HepG2 (cell line): ENCODE measurements around the gene BICRAL. TPM values are rescaled to one million over a fixed set of nuclear protein-coding genes. Genes with fewer than 3 reads are reported as not detected.
A peak's percentile ranks its signal among the peaks of the same experiment; 100 is the strongest.

Source experiments
- ATAC-seq: fragments of 200-7000 bp; cut with Tn5 transposase; 3 replicates; pipeline ENCODE4 v1.9.1; 2020; ENCODE audit warnings: mild to moderate bottlenecking, moderate library complexity
- BruUV-seq: library from RNA; stranded (reverse); fragments of 400-500 nt; replicated peaks from 2 replicates; lab custom pipeline; 2021; lab: Mats Ljungman, UMichigan
- CTCF ChIA-PET: fragments of 300-600 bp; formaldehyde crosslinking; extraction: SDS; loops from one replicate; lab custom pipeline; 2021; ENCODE audit warnings: low total read pairs, inconsistent platforms, low intra/inter-chr PET ratio; lab: Yijun Ruan, JAX
- POLR2A ChIA-PET: fragments of 350-600 bp; sonication (Branson Sonifier 250); formaldehyde crosslinking; loops from one replicate; lab custom pipeline; 2020; ENCODE audit warnings: antibody characterized with exemption, inconsistent platforms; lab: Yijun Ruan, JAX
- DNase-seq: peaks from one replicate; pipeline ENCODE4 v3.0.0-alpha.2; 2015; ENCODE audit warnings: low spot score
- FAIRE-seq: peaks from 3 replicates; lab custom pipeline; 2011; peaks lifted over from hg19 to GRCh38; lab: Jason Lieb, UNC
- H2AFZ ChIP-seq: one replicate; pipeline ENCODE4 v1.6.1; 2011; ENCODE audit warnings: low read length, inconsistent platforms
- H3K27ac ChIP-seq: fragments of 300-600 bp; 3 replicates; pipeline ENCODE4 v1.8.0; 2011; ENCODE audit warnings: mixed run types, mild to moderate bottlenecking, mixed read lengths, low read length, inconsistent platforms; ENCODE audit not compliant: insufficient read depth; ENCODE audit errors: extremely low read length
- H3K27me3 ChIP-seq, 2 experiments: fragments of 200-600 bp in 1 of 2; 2 replicates in 1 of 2; 3 replicates in 1 of 2; pipeline versions ENCODE4 v1.6.0 to v1.8.0; 2011; ENCODE audit warnings: low read length in 2 of 2, mild to moderate bottlenecking in 2 of 2, moderate library complexity in 2 of 2, inconsistent platforms in 1 of 2; ENCODE audit not compliant: insufficient read depth in 2 of 2, control insufficient read depth in 1 of 2
- H3K36me3 ChIP-seq, 2 experiments: fragments of 200-600 bp in 1 of 2; replicated peaks in 1 of 2; 2 replicates in 1 of 2; 3 replicates in 1 of 2; pipeline versions ENCODE4 v1.5.1 to v1.8.0; 2011; ENCODE audit warnings: low read length in 2 of 2, inconsistent platforms in 1 of 2; ENCODE audit not compliant: insufficient read depth in 2 of 2, control insufficient read depth in 1 of 2
- H3K4me1 ChIP-seq: 2 replicates; pipeline ENCODE4 v1.5.1; 2012; ENCODE audit warnings: low read length, inconsistent platforms; ENCODE audit not compliant: insufficient read depth
- H3K4me2 ChIP-seq: 2 replicates; pipeline ENCODE4 v1.6.0; 2011; ENCODE audit warnings: low read depth, low read length, inconsistent platforms
- H3K4me3 ChIP-seq, 3 experiments: fragments of 200-600 bp in 1 of 3; sonication (generic), shearing (Covaris generic) in 1 of 3; replicated peaks in 1 of 3; 2 replicates each; pipeline ENCODE4 v1.5.1; 2011 to 2016; ENCODE audit warnings: low read length in 3 of 3, inconsistent platforms in 2 of 3, low read depth in 2 of 3, mild to moderate bottlenecking in 2 of 3, control low read depth in 1 of 3, mixed read lengths in 1 of 3; ENCODE audit not compliant: insufficient read depth in 1 of 3
- H3K79me2 ChIP-seq: one replicate; pipeline ENCODE4 v1.6.1; 2011; ENCODE audit warnings: low read length, inconsistent platforms; ENCODE audit not compliant: insufficient read depth
- H3K9ac ChIP-seq: 2 replicates; pipeline ENCODE4 v1.6.0; 2011; ENCODE audit warnings: mild to moderate bottlenecking, low read depth, low read length, inconsistent platforms; ENCODE audit not compliant: insufficient read depth
- H3K9me3 ChIP-seq: 2 replicates; pipeline ENCODE4 v1.5.1; 2012; ENCODE audit warnings: mild to moderate bottlenecking, low read length
- H4K20me1 ChIP-seq: 2 replicates; pipeline ENCODE4 v1.6.0; 2011; ENCODE audit warnings: inconsistent platforms, mild to moderate bottlenecking, low read length, moderate library complexity; ENCODE audit not compliant: insufficient read depth
- EP300 ChIP-seq, 3 experiments: sonication (generic) in 1 of 3; formaldehyde crosslinking in 1 of 3; IDR thresholded peaks; 2 replicates each; pipeline versions ENCODE4 v1.5.1 to v1.6.1; 2011 to 2020; ENCODE audit warnings: low read depth in 2 of 3, low read length in 2 of 3, borderline replicate concordance in 1 of 3, improper control_type of control experiment in 1 of 3, mild to moderate bottlenecking in 1 of 3, missing genetic modification reagents in 1 of 3, moderate library complexity in 1 of 3
- FOXO4 ChIP-seq: sonication (generic); formaldehyde crosslinking; conservative IDR thresholded peaks from 2 replicates; pipeline ENCODE4 v1.8.1; 2023; ENCODE audit warnings: missing genetic modification reagents
- HCFC1 ChIP-seq: fragments of 150-350 bp; IDR thresholded peaks from 2 replicates; pipeline ENCODE4 v1.6.1; 2014; ENCODE audit warnings: low read depth, low read length
- KAT2B ChIP-seq: fragments of 150-350 bp; IDR thresholded peaks from 2 replicates; pipeline ENCODE4 v1.6.1; 2014; ENCODE audit warnings: low read depth, low read length, borderline replicate concordance
- RELA ChIP-seq: sonication (generic); formaldehyde crosslinking; IDR thresholded peaks from 2 replicates; pipeline ENCODE4 v1.4.0; 2020; ENCODE audit warnings: missing genetic modification reagents
- ZNF570 ChIP-seq: sonication (generic); formaldehyde crosslinking; IDR thresholded peaks from 2 replicates; pipeline ENCODE4 v1.4.0; 2020; ENCODE audit warnings: mild to moderate bottlenecking, missing genetic modification reagents, borderline replicate concordance
- ZNF572 ChIP-seq: sonication (generic); formaldehyde crosslinking; IDR thresholded peaks from 2 replicates; pipeline ENCODE4 v1.5.1; 2020; ENCODE audit warnings: mild to moderate bottlenecking, missing genetic modification reagents
- ZNF878 ChIP-seq: sonication (generic); formaldehyde crosslinking; IDR thresholded peaks from 2 replicates; pipeline ENCODE4 v1.8.1; 2023; ENCODE audit warnings: mild to moderate bottlenecking, missing genetic modification reagents, moderate library complexity
- ZSCAN22 ChIP-seq: sonication (generic); formaldehyde crosslinking; IDR thresholded peaks from 2 replicates; pipeline ENCODE4 v1.4.0; 2020; ENCODE audit warnings: mild to moderate bottlenecking, missing genetic modification reagents
- WGBS: methylation state at CpG from one replicate; pipeline ENCODE4 v1.1.6; 2017; ENCODE audit warnings: low lambda C conversion rate; 5-methylcytosine and 5-hydroxymethylcytosine counted together
- in situ Hi-C: cut with HindIII; loops from 2 replicates; pipeline ENCODE4 v1.10.0; 2017; ENCODE audit warnings: low pct_unique_long_range_greater_than_20kb; ENCODE audit not compliant: extremely low pct_ligation_motif_present
- intact Hi-C: fragments of 100-400 bp; cut with micrococcal nuclease; formaldehyde crosslinking; loops from one replicate; pipeline ENCODE4 v1.10.0; 2022; ENCODE audit not compliant: unreplicated experiment
- polyA plus RNA-seq, 8 experiments: library from polyadenylated mRNA; depleted of rRNA in 3 of 8; stranded (reverse) in 7 of 8; unstranded in 1 of 8; fragments of >200 nt; fragmentation: Illumina TruSeq in 4 of 8; extraction: Trizol in 4 of 8; gene quantifications; 2 replicates each; pipeline versions ENCODE4 v1.2.1 to v1.2.3, GENCODE V29; 2011 to 2016; ENCODE audit warnings: low read depth in 4 of 8, missing spikeins in 1 of 8, mixed read lengths in 1 of 8; ENCODE audit not compliant: insufficient read depth in 1 of 8
- total RNA-seq, 5 experiments: library from RNA; depleted of rRNA; stranded (reverse); fragments of >200 nt; fragmentation: Illumina TruSeq; extraction: Trizol; gene quantifications; 2 replicates each; pipeline ENCODE4 v1.2.3, GENCODE V29; 2016; ENCODE audit warnings: low read depth in 1 of 5
- TF ChIP-seq, protein P1 (sequence below): IDR thresholded peaks from 2 replicates; pipeline ENCODE4 v1.6.1; 2016
- TF ChIP-seq, protein P2 (sequence below): sonication (generic); formaldehyde crosslinking; IDR thresholded peaks from 2 replicates; pipeline ENCODE4 v1.8.0; 2022; ENCODE audit warnings: mild to moderate bottlenecking, missing genetic modification reagents, moderate library complexity
- TF ChIP-seq, protein P3 (sequence below): IDR thresholded peaks from 2 replicates; pipeline ENCODE4 v1.6.1; 2016; ENCODE audit warnings: low read depth, control low read depth

The BICRAL gene
- total and polyA plus RNA-seq, 2 of the 13 experiments (the other 11 are each of a cell fraction or from before 2014, with no cell fraction given) = 5.0 to 13.5 TPM

DNA sequence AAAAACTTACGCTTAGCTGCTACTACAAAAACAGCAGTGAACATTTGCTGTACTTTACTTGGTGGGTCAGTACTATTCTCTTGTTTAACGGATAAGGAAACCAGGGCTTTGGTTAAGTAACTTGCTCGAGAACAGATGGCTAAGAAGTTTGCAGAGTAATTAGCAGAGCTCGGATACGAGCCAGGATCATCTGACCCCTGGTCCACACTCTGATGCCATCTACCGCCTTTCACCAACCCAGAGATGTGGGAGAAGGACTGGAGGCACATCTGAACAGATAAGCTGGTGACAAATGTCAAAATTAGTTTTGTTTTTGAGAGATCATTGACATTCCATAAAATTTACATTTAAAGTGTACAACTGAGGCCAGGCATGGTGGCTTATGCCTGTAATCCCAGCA is 78.6 kb downstream of the BICRAL start:
- no peaks in the 10 kb centered on the region for H4K20me1 ChIP-seq
- no peak for DNase-seq
- POLR2A ChIA-PET = no interaction called here
- TF ChIP-seq FOXO4 (0 out of 2 replicates have a peak, but pooled peaks have one; percentile 55), HCFC1 (no peak)
- TF ChIP-seq, all 625 proteins: peak for 1
- ATAC-seq (no peak), FAIRE-seq (no peak)
- WGBS = 97% methylated on average over 6 of the region's 6 CpGs
- CTCF ChIA-PET = no interaction called here
- no peak overlapping the region for H3K4me3 ChIP-seq
- no peak overlapping the region for H3K4me2 ChIP-seq
- no peak overlapping the region for H3K9ac ChIP-seq
- in situ Hi-C loops = no loop called here
- no peaks in the 10 kb centered on the region for H3K4me1 ChIP-seq
- H3K27me3 ChIP-seq = no peaks in the 10 kb centered on the region
- intact Hi-C loops = no loop called here
- no peak overlapping the region for H2AFZ ChIP-seq
- no peaks in the 10 kb centered on the region for H3K79me2 ChIP-seq
- H3K9me3 ChIP-seq = no peaks in the 10 kb centered on the region
- BruUV-seq = no TSS peak
- peaks cover 31 to 65% of the 10 kb centered on the region in 2 experiments for H3K36me3 ChIP-seq
- H3K27ac ChIP-seq = no peak overlapping the region

- 88% methylated on average over 8 of the region's 8 CpGs for WGBS
- CTCF ChIA-PET = no interaction called here
- Histone ChIP-seq H2AFZ (no peak overlapping the region), H3K9ac (no peak overlapping the region)
- in situ Hi-C loops = no loop called here
- no peak for TF ChIP-seq ZSCAN22 (CRISPR knock-in tag)
- no peak for TF ChIP-seq ZNF570 (CRISPR knock-in tag)
- TF ChIP-seq ZNF878 (CRISPR knock-in tag) = no peak
- TF ChIP-seq, protein P1, sequence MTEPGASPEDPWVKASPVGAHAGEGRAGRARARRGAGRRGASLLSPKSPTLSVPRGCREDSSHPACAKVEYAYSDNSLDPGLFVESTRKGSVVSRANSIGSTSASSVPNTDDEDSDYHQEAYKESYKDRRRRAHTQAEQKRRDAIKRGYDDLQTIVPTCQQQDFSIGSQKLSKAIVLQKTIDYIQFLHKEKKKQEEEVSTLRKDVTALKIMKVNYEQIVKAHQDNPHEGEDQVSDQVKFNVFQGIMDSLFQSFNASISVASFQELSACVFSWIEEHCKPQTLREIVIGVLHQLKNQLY (CRISPR knock-in tag) = no peak
- TF ChIP-seq ZNF572 (CRISPR knock-in tag) = no peak
- TF ChIP-seq, protein P2, sequence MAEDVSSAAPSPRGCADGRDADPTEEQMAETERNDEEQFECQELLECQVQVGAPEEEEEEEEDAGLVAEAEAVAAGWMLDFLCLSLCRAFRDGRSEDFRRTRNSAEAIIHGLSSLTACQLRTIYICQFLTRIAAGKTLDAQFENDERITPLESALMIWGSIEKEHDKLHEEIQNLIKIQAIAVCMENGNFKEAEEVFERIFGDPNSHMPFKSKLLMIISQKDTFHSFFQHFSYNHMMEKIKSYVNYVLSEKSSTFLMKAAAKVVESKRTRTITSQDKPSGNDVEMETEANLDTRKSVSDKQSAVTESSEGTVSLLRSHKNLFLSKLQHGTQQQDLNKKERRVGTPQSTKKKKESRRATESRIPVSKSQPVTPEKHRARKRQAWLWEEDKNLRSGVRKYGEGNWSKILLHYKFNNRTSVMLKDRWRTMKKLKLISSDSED (CRISPR knock-in tag) = no peak
- TF ChIP-seq, protein P3, sequence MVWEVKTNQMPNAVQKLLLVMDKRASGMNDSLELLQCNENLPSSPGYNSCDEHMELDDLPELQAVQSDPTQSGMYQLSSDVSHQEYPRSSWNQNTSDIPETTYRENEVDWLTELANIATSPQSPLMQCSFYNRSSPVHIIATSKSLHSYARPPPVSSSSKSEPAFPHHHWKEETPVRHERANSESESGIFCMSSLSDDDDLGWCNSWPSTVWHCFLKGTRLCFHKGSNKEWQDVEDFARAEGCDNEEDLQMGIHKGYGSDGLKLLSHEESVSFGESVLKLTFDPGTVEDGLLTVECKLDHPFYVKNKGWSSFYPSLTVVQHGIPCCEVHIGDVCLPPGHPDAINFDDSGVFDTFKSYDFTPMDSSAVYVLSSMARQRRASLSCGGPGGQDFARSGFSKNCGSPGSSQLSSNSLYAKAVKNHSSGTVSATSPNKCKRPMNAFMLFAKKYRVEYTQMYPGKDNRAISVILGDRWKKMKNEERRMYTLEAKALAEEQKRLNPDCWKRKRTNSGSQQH = no peak
- no peak for TF ChIP-seq RELA (CRISPR knock-in tag)
- TF ChIP-seq EP300 (IDR thresholded peaks at IDR 0.05; ENCODE audit: low read depth in 2 of 2, low read length in 2 of 2) = no peak
- no peak for TF ChIP-seq EP300 (CRISPR knock-in tag; IDR thresholded peaks at IDR 0.05; ENCODE audit: borderline replicate concordance)
- no peak for TF ChIP-seq FOXO4
- no peak for TF ChIP-seq KAT2B
- TF ChIP-seq, all 625 proteins: peak for 0
- Histone ChIP-seq H3K27ac (no peak overlapping the region), H3K4me3 (no peak overlapping the region), H3K9me3 (no peaks in the 10 kb centered on the region), H3K79me2 (no peaks in the 10 kb centered on the region), H3K4me2 (no peak overlapping the region), H3K36me3 (peaks cover 23 to 52% of the 10 kb centered on the region in 2 experiments), H3K27me3 (no peaks in the 10 kb centered on the region), H4K20me1 (no peaks in the 10 kb centered on the region), H3K4me1 (peaks cover under 1% of the 10 kb centered on the region; the same call in 1 of the 2 replicates)
- no TSS peak for BruUV-seq
- DNase-seq (no peak), ATAC-seq (no peak), FAIRE-seq (no peak)
- intact Hi-C loops = no loop called here
- POLR2A ChIA-PET = no interaction called here
Observed at GRCh38 chr6:42864602-42865001, 82.8 kb downstream of the BICRAL start.
